HepG2 (cell line): ENCODE data around the gene PAQR7. TPM values are rescaled to one million over a fixed set of nuclear protein-coding genes. Genes with fewer than 3 reads are reported as not detected.

Source experiments
- ATM ChIP-seq: fragments of 450-650 bp; IDR thresholded peaks from 2 replicates; pipeline ENCODE4 v1.7.1; 2017; ENCODE audit warnings: mild to moderate bottlenecking, borderline replicate concordance
- CCDC6 ChIP-seq: sonication (generic); formaldehyde crosslinking; IDR thresholded peaks from 2 replicates; pipeline ENCODE4 v1.8.1; 2022; ENCODE audit warnings: mild to moderate bottlenecking, missing genetic modification reagents, moderate library complexity
- HNRNPK ChIP-seq: fragments of 200-400 bp; formaldehyde crosslinking; IDR thresholded peaks from 2 replicates; pipeline ENCODE4 v1.6.1; 2018; ENCODE audit warnings: low read length, low read depth, moderate library complexity, mild to moderate bottlenecking; ENCODE audit not compliant: poor library complexity, severe bottlenecking
- MBD4 ChIP-seq: IDR thresholded peaks from 2 replicates; pipeline ENCODE4 v1.6.1; 2012; ENCODE audit warnings: low read length, inconsistent platforms, borderline replicate concordance
- MEIS2 ChIP-seq: sonication (generic); formaldehyde crosslinking; IDR thresholded peaks from 2 replicates; pipeline ENCODE4 v1.9.0; 2021; ENCODE audit warnings: mild to moderate bottlenecking, missing genetic modification reagents
- NPAS2 ChIP-seq: sonication (generic); formaldehyde crosslinking; IDR thresholded peaks from 2 replicates; pipeline ENCODE4 v1.8.0; 2022; ENCODE audit warnings: mild to moderate bottlenecking, missing genetic modification reagents, borderline replicate concordance
- NR2F2 ChIP-seq: IDR thresholded peaks from 2 replicates; pipeline ENCODE4 v1.6.1; 2012; ENCODE audit warnings: low read depth, inconsistent platforms, borderline replicate concordance
- TGIF2 ChIP-seq: IDR thresholded peaks from 2 replicates; pipeline ENCODE4 v1.6.1; 2016; ENCODE audit warnings: control low read depth, missing compliant biosample characterization
- ZMYM4 ChIP-seq: sonication (generic); formaldehyde crosslinking; IDR thresholded peaks from 2 replicates; pipeline ENCODE4 v1.8.1; 2023; ENCODE audit warnings: mild to moderate bottlenecking, missing genetic modification reagents
- ZNF121 ChIP-seq: sonication (generic); formaldehyde crosslinking; IDR thresholded peaks from 2 replicates; pipeline ENCODE4 v1.5.0; 2020; ENCODE audit warnings: mild to moderate bottlenecking, missing genetic modification reagents
- ZNF230 ChIP-seq: sonication (generic); formaldehyde crosslinking; IDR thresholded peaks from 2 replicates; pipeline ENCODE4 v1.4.0; 2020; ENCODE audit warnings: mild to moderate bottlenecking, missing genetic modification reagents
- ZNF468 ChIP-seq: sonication (generic); formaldehyde crosslinking; IDR thresholded peaks from 2 replicates; pipeline ENCODE4 v1.8.0; 2022; ENCODE audit warnings: mild to moderate bottlenecking, moderate library complexity, missing genetic modification reagents
- ZNF619 ChIP-seq: sonication (generic); formaldehyde crosslinking; IDR thresholded peaks from 2 replicates; pipeline ENCODE4 v1.4.0; 2020; ENCODE audit warnings: mild to moderate bottlenecking, missing genetic modification reagents
- ZNF772 ChIP-seq: sonication (generic); formaldehyde crosslinking; IDR thresholded peaks from 2 replicates; pipeline ENCODE4 v1.5.0; 2020; ENCODE audit warnings: mild to moderate bottlenecking, missing genetic modification reagents
- ZNF816 ChIP-seq: sonication (generic); formaldehyde crosslinking; IDR thresholded peaks from 2 replicates; pipeline ENCODE4 v1.8.0; 2022; ENCODE audit warnings: missing genetic modification reagents, mild to moderate bottlenecking, borderline replicate concordance
- polyA plus RNA-seq, 8 experiments: library from polyadenylated mRNA; depleted of rRNA in 3 of 8; stranded (reverse) in 7 of 8; unstranded in 1 of 8; fragments of >200 nt; fragmentation: Illumina TruSeq in 4 of 8; extraction: Trizol in 4 of 8; gene quantifications; 2 replicates each; pipeline versions ENCODE4 v1.2.1 to v1.2.3, GENCODE V29; 2011 to 2016; ENCODE audit warnings: low read depth in 4 of 8, missing spikeins in 1 of 8, mixed read lengths in 1 of 8; ENCODE audit not compliant: insufficient read depth in 1 of 8
- total RNA-seq, 5 experiments: library from RNA; depleted of rRNA; stranded (reverse); fragments of >200 nt; fragmentation: Illumina TruSeq; extraction: Trizol; gene quantifications; 2 replicates each; pipeline ENCODE4 v1.2.3, GENCODE V29; 2016; ENCODE audit warnings: low read depth in 1 of 5
- TF ChIP-seq, protein P1 (sequence below): sonication (generic); formaldehyde crosslinking; IDR thresholded peaks from 2 replicates; pipeline ENCODE4 v1.4.0; 2020; ENCODE audit warnings: mild to moderate bottlenecking, missing genetic modification reagents, borderline replicate concordance
- TF ChIP-seq, protein P2 (sequence below): sonication (generic); formaldehyde crosslinking; IDR thresholded peaks from 2 replicates; pipeline ENCODE4; 2020; ENCODE audit warnings: missing genetic modification reagents, mild to moderate bottlenecking, borderline replicate concordance
- TF ChIP-seq, protein P3 (sequence below): sonication (generic); formaldehyde crosslinking; conservative IDR thresholded peaks from 2 replicates; pipeline ENCODE4 v1.4.0; 2020; ENCODE audit warnings: mild to moderate bottlenecking, missing genetic modification reagents, moderate library complexity

Gene PAQR7
- total and polyA plus RNA-seq, 2 of the 13 experiments (the other 11 are each of a cell fraction or from before 2014, with no cell fraction given), result 13.2 to 16.6 TPM

DNA sequence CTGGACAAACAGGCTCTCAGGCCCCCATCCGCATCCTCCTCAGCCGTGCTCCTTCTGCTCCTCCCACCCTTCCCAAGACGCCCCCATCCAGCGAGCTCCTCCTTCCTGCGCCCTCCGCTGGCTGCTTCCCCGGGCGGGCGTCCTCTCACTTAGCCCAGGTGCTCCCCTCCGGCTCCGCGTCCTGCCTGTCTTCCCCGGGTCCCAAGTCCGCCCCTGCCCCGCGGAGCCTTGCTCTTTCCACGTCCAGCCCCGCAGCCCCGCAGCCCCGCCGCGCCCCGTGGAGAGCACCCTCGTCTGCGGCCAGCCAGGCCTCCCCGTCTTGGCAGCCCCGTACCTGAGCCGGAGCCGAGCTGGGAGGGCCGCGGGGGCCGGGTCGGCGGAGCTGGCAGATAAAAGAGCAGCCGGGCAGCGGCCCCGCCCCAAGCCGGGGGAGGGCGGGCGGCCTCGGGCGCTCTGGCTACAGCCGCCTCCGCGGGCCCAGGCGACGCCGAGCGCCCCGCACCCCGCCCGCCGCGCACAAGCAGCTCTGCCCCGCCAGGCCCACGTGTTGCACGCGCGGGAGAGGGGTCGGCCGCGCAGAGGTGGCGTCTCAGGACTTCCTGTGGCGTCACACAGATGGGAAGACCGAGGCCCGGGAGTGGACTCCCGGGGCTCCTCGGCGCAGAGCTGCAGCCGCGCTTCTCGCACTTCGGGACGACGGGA is at the start of gene PAQR7 (continued):
- TF ChIP-seq ZNF121 (0 out of 2 replicates have a peak, but pooled peaks have one; percentile 41), HNRNPK (peak; percentile 61), ZNF619 (CRISPR knock-in tag) (0 out of 2 replicates have a peak, but pooled peaks have one; percentile 26), MBD4 (no peak), NPAS2 (no peak), ZNF230 (CRISPR knock-in tag) (peak; percentile 97), ZNF816 (CRISPR knock-in tag) (peak; percentile 30; the same call in 1 of the 2 replicates), ZMYM4 (CRISPR knock-in tag) (peak; percentile 64), CCDC6 (CRISPR knock-in tag) (peak; percentile 98), ZNF468 (peak; percentile 88; the same call in 1 of the 2 replicates), ZNF772 (CRISPR knock-in tag) (peak; percentile 61; the same call in 1 of the 2 replicates), MEIS2 (CRISPR knock-in tag) (no peak), ATM (no peak), TGIF2 (CRISPR knock-in tag) (peak; percentile 37; the same call in 1 of the 2 replicates), NR2F2 (no peak)
- TF ChIP-seq, protein P1, sequence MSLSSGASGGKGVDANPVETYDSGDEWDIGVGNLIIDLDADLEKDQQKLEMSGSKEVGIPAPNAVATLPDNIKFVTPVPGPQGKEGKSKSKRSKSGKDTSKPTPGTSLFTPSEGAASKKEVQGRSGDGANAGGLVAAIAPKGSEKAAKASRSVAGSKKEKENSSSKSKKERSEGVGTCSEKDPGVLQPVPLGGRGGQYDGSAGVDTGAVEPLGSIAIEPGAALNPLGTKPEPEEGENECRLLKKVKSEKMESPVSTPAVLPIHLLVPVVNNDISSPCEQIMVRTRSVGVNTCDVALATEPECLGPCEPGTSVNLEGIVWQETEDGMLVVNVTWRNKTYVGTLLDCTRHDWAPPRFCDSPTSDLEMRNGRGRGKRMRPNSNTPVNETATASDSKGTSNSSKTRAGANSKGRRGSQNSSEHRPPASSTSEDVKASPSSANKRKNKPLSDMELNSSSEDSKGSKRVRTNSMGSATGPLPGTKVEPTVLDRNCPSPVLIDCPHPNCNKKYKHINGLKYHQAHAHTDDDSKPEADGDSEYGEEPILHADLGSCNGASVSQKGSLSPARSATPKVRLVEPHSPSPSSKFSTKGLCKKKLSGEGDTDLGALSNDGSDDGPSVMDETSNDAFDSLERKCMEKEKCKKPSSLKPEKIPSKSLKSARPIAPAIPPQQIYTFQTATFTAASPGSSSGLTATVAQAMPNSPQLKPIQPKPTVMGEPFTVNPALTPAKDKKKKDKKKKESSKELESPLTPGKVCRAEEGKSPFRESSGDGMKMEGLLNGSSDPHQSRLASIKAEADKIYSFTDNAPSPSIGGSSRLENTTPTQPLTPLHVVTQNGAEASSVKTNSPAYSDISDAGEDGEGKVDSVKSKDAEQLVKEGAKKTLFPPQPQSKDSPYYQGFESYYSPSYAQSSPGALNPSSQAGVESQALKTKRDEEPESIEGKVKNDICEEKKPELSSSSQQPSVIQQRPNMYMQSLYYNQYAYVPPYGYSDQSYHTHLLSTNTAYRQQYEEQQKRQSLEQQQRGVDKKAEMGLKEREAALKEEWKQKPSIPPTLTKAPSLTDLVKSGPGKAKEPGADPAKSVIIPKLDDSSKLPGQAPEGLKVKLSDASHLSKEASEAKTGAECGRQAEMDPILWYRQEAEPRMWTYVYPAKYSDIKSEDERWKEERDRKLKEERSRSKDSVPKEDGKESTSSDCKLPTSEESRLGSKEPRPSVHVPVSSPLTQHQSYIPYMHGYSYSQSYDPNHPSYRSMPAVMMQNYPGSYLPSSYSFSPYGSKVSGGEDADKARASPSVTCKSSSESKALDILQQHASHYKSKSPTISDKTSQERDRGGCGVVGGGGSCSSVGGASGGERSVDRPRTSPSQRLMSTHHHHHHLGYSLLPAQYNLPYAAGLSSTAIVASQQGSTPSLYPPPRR, result 0 out of 2 replicates have a peak, but pooled peaks have one; percentile 31
- TF ChIP-seq, protein P2, sequence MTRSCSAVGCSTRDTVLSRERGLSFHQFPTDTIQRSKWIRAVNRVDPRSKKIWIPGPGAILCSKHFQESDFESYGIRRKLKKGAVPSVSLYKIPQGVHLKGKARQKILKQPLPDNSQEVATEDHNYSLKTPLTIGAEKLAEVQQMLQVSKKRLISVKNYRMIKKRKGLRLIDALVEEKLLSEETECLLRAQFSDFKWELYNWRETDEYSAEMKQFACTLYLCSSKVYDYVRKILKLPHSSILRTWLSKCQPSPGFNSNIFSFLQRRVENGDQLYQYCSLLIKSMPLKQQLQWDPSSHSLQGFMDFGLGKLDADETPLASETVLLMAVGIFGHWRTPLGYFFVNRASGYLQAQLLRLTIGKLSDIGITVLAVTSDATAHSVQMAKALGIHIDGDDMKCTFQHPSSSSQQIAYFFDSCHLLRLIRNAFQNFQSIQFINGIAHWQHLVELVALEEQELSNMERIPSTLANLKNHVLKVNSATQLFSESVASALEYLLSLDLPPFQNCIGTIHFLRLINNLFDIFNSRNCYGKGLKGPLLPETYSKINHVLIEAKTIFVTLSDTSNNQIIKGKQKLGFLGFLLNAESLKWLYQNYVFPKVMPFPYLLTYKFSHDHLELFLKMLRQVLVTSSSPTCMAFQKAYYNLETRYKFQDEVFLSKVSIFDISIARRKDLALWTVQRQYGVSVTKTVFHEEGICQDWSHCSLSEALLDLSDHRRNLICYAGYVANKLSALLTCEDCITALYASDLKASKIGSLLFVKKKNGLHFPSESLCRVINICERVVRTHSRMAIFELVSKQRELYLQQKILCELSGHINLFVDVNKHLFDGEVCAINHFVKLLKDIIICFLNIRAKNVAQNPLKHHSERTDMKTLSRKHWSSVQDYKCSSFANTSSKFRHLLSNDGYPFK (CRISPR knock-in tag), result no peak
- TF ChIP-seq, protein P3, sequence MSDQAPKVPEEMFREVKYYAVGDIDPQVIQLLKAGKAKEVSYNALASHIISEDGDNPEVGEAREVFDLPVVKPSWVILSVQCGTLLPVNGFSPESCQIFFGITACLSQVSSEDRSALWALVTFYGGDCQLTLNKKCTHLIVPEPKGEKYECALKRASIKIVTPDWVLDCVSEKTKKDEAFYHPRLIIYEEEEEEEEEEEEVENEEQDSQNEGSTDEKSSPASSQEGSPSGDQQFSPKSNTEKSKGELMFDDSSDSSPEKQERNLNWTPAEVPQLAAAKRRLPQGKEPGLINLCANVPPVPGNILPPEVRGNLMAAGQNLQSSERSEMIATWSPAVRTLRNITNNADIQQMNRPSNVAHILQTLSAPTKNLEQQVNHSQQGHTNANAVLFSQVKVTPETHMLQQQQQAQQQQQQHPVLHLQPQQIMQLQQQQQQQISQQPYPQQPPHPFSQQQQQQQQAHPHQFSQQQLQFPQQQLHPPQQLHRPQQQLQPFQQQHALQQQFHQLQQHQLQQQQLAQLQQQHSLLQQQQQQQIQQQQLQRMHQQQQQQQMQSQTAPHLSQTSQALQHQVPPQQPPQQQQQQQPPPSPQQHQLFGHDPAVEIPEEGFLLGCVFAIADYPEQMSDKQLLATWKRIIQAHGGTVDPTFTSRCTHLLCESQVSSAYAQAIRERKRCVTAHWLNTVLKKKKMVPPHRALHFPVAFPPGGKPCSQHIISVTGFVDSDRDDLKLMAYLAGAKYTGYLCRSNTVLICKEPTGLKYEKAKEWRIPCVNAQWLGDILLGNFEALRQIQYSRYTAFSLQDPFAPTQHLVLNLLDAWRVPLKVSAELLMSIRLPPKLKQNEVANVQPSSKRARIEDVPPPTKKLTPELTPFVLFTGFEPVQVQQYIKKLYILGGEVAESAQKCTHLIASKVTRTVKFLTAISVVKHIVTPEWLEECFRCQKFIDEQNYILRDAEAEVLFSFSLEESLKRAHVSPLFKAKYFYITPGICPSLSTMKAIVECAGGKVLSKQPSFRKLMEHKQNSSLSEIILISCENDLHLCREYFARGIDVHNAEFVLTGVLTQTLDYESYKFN, result no peak; the same call in 1 of the 2 replicates
